ENCODE results near the gene PRKCD.
A peak's percentile ranks its signal among the peaks of the same experiment; 100 is the strongest.

The PRKCD gene

GRCh38 chr3:53122255-53122932 lies 38.6 kb upstream of the PRKCD start:
- no peak for TF ChIP-seq CTCF (IDR thresholded peaks at IDR 0.05; ENCODE audit: extremely low read depth, missing control alignments)

GRCh38 chr3:53122933-53123305 lies 38.1 kb upstream of the PRKCD start:
- DNase-seq (ENCODE audit: low spot score): no peak
- no peak for TF ChIP-seq CTCF (IDR thresholded peaks at IDR 0.05; ENCODE audit: extremely low read depth, missing control alignments)

More at GRCh38 chr3:53122255-53122932, 38.6 kb upstream of the PRKCD start:
- DNase-seq (ENCODE audit: low spot score): no peak

GRCh38 chr3:53123510-53123909 lies 37.5 kb upstream of the PRKCD start:
- TF ChIP-seq CTCF (IDR thresholded peaks at IDR 0.05; ENCODE audit: extremely low read depth, missing control alignments): no peak
- no peak for DNase-seq (ENCODE audit: low spot score)

GRCh38 chr3:53123953-53124352 lies 37.1 kb upstream of the PRKCD start:
- no peak for TF ChIP-seq CTCF (IDR thresholded peaks at IDR 0.05; ENCODE audit: extremely low read depth, missing control alignments)
- no peak for DNase-seq (ENCODE audit: low spot score)

- no peak for TF ChIP-seq CTCF (IDR thresholded peaks at IDR 0.05; ENCODE audit: extremely low read depth, missing control alignments)
- DNase-seq (ENCODE audit: low spot score): no peak
Measured at GRCh38 chr3:53126601-53127000, 34.4 kb upstream of the PRKCD start.

- DNase-seq (ENCODE audit: low spot score): no peak
- no peak for TF ChIP-seq CTCF (IDR thresholded peaks at IDR 0.05; ENCODE audit: extremely low read depth, missing control alignments)
Measured at GRCh38 chr3:53129344-53129743, 31.7 kb upstream of the PRKCD start.

- no peak for TF ChIP-seq CTCF (IDR thresholded peaks at IDR 0.05; ENCODE audit: extremely low read depth, missing control alignments)
- peak; percentile 89 for DNase-seq (ENCODE audit: low spot score)
Measured at GRCh38 chr3:53130179-53131061, 30.6 kb upstream of the PRKCD start, which contains the start of gene RFT1. TSS of gene RFT1 (minus strand) at chr3:53130435. CDS start at chr3:53130400, 35 bp downstream.

All from GM20000 (cell line).